Embryonic facial prominence (tissue), 1 donor: Measurements from ENCODE around the gene FOCAD.

ENCODE experiments used
- DNase-seq: peaks from one replicate; pipeline ENCODE4 v3.0.0-alpha.2; 2016; ENCODE audit errors: extremely low spot score

The FOCAD gene

DNA sequence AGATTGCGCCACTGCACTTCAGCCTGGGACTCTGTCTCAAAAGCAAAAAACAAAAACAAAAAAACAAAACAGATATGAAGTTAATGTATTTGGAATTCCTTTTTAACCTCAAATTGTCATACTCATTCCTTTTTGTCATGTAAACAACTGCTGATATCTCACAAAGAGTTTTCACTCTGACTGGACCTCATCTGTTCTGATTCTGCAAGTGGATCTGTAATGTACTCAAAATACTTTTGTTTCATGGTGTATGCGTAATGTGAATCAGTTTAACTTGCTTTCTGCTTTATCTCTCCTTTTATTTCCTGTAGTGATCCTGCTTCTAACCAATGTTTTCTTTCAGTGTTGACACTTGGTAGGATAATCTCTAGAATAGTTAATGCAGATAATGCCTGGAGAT, 106.7 kb downstream of the FOCAD start:
- DNase-seq = no peak

DNA sequence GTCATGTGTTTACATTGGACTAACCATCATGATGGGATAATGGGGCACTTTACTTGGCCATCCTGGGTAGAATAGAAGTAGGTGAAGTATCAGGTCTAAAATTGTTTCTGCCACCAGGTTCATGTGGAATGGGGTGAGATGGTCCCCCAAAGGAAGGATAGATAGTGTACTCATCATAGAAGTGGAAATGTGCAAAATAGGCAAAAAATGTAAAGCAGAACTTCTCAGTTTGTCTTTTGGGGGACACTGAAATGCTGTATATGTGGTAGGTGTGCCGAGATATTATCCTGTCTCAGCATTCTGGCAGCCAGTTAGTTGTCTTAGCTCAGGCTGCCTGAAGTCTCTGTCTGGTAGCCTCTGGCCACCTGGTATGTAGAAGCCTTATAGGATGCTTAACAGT, 107.6 kb downstream of the FOCAD start:
- DNase-seq = no peak

DNA sequence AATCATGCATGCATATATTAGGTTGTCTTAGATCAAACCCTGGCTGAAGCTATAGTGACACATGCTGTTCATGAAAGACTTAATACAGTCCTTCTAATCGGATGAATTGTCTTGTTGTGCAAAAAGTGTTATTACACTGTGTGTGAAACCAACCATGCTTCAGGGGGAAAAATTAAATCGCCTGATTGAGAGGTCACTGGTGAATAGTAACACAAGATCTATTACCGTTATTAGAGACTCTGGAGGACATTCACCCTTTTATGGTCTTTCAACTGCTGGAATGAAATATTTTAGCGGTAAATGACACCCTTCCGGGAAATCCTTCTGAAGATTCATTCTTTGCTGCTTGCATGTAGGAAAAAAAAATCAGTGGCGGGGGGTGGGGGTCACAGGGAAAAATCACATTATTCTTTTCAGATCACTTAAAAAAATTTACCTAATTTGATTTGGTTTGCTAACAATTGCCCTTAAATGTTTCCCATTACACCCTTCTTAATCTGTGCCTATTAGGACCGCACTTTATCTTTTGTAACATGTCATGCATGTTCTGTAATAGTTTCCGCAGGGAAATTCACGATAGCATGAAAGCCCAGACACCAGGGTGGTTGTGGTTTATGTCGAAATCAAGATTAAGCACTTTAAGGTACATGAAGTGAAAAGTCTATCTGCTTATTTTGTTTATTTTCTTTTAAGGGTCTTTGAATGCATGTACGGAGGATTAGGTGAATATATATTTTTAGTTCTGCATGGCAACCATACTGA, 120.6 kb downstream of the FOCAD start:
- no peak for DNase-seq

DNA sequence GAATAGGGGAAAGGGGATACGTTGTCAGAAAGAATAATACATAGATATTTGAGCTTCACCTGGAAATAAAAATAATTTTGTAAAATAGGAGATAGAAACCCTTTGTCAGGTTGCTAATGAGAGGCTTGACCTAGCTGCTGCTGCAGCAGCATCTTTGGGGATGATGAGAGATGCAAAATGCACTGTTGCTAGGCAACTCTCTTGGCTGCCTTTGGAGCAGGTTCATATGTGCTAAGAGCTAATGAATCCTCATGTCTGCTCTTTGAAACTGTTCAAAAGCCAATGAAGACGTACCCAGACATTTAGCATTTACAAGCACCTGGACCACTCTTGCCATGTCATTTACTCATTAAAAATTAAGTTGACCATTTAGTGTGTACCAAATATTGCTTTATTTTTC, 121.7 kb downstream of the FOCAD start:
- DNase-seq = no peak

DNA sequence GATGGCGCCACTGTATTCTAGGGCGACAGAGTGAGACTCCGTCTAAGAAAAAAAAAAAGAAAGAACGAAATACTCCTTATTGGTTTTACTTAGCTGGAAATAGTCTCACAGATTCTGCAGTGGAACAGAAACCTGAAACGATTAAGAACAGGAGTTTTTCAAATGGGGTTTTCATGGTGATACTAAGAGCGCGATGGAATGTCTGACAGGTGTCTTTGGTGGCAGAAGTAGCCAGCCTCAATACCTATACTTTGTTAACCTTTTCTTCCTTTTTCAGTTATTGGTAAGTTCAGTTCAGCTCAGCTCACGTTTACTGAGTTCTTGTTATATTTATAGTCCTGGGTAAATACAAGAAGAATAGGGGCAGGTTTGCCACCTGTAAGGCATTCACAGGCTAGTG, 123.9 kb downstream of the FOCAD start:
- DNase-seq = no peak

DNA sequence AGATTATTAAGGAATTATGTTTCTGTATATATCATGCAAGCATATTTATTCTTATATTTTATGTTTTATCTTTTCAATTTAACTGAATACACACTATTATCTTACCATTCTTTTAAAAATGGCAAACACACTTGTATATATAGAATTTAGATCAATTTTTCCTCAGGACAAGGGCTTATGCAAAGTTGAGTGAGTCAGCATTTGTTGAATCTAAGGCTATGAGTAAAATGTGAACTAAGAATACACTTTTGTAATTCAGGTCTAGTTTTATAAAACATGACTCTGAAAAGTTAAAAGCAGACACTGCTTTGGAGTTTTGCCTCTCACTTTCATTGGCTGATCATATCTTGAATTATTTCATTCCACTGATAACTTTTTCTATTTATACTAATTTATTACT, 127.8 kb downstream of the FOCAD start:
- no peak for DNase-seq

DNA sequence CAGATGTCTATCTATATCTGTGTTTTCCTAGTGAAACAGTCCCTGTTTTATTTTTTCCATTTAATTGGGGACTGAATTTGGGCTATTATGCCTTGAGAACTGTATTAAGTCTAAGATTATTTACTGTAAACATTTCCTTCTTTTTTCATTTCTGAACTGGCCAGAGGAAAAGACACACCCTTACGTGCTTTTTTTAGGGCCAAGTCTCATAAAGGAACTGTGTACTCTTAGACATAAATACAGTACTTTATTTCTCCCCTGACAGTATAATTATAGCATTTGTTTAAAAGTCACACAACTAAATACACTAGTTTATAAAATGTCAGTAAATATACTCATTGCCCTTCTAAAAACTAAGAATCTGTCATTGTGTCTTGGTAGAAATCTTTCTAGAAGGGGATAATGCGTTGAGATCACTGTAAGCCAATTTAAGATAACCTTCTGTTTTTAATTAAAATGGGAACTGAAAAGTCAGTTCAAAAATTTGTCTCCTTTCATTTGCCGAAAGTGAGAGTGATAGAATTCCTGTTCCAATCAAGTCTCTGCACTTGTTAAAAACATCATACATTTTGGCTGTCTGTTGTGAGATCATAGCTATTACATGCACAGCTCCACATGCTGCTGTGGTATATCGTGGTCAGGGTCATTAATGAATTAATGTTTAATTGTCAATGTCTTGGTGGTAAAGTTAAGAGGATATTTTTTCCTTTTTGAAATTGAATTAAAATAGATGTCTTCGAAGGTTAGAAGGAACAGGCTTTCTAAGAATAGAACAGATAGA, 132.1 kb downstream of the FOCAD start:
- DNase-seq = no peak

DNA sequence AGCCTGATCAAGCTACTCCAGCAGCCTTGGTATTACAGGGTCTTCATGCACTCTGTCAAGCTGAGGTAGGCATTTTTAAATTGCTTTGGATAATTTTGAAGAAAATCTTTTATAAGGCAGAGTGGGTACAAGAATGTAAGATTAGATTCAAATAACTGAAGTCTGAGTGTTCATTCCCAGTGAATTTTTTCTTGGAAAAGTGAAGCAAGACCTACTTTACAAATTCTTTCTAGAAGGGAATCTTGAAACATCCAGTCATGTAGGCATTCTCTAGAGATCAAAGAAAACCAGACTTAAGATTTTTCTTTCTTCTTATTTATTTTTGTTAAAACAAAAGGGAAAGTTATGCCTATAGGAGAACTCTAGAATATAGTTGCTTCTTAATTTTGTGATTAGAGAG, 139.0 kb downstream of the FOCAD start:
- DNase-seq = no peak

DNA sequence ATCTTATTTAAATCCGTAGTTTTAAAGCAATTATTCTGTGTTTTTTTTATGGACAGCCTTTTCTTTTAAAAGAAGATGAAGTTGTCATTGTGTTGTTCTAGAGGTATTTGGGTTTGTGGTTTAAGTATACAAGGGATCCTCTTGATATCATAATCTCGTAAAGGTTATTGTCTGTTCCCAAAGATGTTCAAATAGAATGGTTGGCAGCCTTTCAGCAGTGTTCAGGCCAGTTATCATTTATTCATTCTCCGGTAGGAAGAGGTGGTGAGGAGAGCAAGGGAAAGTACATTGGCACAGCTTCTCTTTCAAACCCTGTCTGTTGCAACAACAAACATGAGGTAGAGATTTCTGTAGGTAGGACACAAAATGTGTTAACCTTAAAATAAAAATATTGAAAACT, 147.0 kb downstream of the FOCAD start:
- no peak for DNase-seq

DNA sequence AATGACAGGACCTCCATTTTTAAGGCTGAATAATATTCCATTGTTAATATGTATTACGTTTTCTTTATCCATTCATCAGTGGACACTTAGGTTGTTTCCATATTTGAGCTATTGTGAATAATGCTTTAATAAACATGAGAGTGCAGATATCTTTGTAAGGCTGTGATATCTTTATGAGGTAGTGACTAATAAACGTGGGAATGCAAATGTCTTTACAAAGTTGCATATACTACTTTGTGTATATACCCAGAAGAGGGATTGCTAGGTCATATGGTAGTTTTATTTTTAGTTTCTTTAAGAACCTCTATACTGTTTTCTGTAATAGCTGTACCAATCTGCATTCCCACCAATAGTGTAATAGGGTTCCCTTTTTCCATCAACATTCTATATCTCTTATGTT, 148.7 kb downstream of the FOCAD start:
- DNase-seq = no peak

DNA sequence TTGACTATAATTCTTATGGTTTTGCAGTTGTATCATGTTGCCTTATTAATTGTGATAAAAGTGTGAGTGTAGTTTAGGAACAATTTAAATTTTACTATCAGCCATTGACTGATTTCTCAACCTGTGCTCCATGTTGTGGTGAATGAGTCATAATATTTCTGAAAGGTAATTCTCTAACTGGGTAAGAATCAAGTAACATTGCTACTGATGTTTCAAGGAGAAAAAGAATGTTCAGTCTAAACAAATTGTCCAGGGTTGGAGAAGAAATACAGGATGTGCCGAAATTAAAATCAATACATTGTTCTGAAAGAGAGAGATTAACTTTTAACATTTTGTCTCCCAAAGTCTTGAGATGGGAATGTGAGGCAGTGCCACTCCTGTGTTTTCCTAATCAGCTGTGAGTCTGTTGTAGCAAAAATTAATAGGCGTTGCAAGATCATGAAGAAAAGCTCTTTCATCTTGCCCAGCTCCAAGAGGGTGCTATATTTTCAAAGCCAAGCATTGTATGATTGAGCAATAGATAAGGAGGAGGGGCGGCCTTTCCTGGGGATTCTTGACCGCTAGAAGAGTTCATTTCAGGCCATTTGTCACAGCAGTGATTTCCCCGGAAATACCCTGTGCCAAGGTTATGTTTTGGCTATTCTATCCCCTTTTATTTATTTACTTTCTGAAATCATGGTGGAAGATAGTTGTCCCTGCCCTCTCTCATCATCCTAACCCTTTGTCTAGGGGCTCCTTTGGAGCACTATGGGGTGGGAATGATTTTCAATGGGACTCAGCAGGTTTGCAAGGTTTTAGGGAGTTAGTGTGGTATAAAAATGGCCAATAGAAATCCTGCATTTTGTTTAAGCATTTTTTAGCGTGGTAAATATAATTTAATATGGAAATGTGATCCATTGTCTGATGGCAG, 151.6 kb downstream of the FOCAD start:
- no peak for DNase-seq

DNA sequence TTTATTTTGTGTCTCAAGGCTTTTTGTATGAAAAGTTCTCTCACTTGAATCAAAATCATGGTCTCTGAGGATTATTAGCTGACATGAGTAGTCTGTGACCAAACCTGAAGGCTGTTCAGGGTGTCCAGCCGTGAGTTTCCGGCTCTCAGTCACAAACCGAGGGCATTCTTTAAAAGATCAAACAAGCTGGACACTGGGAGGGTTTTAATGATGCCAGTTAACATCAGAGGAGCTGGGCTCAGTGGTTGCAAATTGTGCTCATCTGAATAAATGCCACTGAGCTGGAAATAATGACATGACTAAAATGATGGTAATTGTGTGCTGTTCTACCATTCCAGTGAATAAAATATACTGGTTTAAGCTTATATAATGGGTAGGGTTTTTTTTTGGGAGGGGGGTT, 153.1 kb downstream of the FOCAD start:
- no peak for DNase-seq

DNA sequence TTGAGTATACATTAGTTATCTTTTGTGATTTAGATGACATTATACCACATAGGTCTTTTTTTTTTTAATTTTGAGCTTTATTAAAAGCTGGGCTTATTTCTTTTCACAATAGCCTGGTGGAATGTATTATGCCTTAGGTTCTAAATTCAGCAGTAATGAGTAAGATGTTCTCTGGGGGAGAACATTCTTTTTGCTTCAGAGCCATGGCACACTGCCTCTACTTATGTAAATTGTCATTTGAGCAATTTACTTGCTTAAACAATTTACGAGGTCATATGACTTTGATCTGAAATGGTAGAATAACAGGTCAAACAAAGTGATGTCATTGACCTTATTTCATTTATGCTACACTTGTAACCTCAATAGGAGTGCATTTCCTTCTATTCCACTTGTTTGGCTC, 154.2 kb downstream of the FOCAD start:
- DNase-seq = no peak

DNA sequence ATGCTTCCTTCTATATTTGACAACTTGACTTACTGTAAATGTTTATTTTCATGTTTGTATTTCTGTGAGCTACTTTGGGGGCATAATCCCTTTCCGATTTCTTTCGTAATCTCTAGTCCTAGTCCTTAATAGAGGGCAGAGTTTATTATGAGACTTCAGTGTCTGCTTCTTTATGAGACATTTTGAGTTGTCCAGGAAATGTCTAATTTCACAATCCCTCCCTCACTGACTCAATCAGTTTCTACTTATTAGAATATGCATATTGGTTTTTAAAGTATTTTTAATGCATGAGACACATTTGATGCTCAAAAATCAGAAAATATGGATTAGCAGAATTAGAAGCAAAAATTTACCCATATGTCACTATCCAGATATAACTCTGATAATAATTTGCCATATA, 160.9 kb downstream of the FOCAD start:
- DNase-seq = no peak

DNA sequence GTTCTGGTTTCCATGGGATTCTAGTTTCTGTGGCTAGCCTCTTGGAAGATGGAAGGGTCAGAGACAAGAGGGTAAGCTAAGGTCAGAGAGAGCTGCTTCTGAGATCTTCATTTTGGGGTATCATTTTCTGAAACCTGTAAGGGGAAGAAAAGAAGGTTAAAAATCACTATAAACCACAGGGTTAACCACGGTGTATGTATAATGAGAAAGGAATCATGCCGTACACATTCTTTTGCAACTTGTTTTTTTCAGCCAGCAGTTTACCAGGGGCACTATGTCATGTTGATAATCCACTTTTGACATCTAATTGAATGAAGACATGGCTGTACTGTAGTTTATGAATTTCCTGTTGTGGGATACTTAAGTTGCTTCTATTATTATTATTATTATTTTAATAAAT, 164.4 kb downstream of the FOCAD start:
- no peak for DNase-seq

DNA sequence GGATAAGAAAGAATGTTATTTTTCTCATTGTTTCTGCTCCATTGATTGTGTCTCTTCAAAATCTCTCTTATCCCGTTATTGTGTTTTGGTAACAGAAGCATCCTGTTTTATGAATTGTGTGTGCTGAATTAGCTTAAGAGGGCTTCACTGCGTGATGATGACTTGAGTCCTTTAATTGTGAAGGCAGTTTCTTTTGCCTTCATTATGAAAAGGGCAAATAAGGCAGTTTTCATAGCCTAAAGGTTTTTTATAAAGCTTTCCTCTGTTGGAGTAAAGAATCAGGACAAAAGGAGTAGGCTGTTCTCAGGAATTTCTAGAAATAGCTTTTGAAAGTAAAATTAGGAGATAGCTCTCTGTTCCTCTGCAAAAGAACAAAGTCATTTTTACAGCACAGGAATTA, 169.8 kb downstream of the FOCAD start:
- no peak for DNase-seq

DNA sequence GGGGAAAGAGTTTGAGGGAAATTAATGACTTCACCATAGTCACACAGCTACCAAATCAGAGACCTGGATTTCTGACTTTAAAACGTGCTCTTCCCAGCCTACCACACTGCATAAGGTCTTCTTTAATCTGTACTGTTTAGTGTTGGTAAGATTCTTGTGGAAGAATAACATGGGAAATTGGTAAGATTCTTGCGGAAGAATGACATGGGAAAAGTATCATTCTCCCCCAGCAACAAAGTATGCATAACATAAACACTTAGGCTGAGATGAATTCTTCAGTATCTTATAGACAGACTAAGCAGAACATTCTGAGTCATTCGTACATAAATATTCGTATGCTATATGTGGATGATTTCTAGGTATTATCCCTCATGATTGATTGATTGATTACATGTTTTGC, 170.4 kb downstream of the FOCAD start:
- no peak for DNase-seq

DNA sequence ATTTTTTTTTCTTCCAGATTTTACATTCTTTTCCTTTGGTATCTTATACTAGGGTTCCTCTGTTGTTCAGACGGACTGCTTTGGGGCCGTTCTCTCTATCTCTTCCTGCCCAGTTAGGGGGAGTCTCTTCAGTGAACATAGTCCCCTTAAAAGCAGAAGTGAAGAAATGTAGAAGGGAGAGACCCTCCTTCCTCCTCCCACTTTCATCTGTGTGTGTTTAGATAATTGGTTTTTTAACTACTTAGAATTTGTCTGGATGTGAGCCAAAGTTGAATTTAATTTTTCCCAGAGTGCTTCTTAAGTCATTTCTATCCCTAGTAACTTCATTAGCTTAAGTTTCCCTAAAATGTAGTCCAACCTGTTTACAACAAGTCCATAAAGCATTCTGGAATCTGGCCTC, 179.9 kb downstream of the FOCAD start:
- DNase-seq = no peak

DNA sequence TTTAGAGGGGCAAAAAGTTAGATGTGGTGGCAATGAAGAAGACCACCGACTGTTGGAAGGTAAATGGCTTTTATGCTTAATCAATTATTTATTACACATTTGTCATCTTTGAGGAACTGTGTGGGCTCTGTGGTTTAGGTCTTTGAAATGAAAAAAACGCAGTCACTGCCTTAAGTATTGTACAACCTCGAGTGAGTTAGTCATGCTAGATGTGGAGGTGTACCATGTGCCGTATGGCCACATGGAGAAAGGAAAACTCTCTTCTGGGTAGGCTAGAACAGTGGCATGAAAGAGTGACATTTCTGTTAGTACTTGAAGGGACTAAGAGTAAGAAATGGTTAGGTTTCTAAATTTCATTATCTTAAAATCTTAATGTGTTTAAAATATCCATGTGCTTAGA, 181.3 kb downstream of the FOCAD start:
- no peak for DNase-seq

DNA sequence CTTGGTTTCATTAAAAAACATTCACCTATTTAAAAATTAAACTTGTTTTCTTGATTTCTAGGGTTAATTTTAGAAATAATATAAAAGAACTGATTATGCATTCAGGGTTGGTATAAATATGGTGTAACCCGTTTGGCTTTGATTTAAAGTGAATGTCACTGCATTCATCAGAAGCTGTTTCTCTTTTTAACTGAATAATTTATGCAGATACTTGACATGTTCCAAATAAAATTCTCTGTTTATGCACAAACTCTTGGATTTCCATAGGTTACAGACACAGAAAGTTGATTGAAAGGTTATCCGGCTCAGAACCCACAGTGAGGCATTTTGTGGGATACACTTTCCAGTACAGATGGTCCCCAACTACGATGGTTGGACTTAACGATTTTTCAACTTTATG, 186.1 kb downstream of the FOCAD start:
- DNase-seq = no peak

DNA sequence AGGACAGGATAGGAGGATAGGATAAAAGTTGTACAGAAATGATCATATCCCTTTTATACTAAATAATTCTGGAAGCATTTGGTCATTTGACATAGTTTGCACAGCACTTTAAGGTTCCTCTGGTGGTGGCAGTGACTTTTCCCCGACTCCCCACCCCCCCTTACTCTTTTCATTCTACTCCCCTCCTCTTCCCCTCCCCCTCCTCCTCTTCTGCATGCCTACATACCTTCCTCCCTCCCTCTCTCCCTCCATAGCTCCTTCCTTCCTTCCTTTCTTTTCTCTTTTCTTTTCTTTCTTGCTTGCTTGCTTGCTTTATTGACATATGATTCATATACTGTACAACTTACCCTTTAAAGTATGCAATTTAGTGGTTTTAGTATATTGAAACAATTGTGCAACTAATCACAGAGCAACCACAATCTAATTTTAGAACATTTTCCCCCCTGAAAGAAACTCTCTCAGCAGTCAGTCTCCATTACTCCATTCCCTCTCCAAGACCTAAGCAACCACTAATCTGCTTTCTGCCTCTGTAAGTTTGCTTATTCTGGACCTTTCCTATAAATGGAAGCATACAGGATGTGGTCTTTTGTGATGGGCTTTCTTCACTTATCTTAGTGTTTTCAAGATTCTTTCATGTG, 188.4 kb downstream of the FOCAD start:
- peak; percentile 27 for DNase-seq
